ENCODE results near the gene SH2D4B.

GRCh38 chr10:80612261-80612660 is 74.6 kb downstream of the SH2D4B start:
- TF ChIP-seq CTCF (IDR thresholded peaks at IDR 0.05): no peak
- TF ChIP-seq POLR2A (IDR thresholded peaks at IDR 0.05): no peak
- no peak for TF ChIP-seq POLR2AphosphoS5 (IDR thresholded peaks at IDR 0.05)

All from breast epithelium (tissue), 3 donors.